Stimulated activated CD8-positive, alpha-beta memory T cell treated with anti-CD3 and anti-CD28 coated beads, Interleukin-15, amount 100 ng/mL, for 24 hours (primary cell): ENCODE results near the gene PAX9.

Experiments used
- DNase-seq: peaks from one replicate; pipeline ENCODE4 v3.0.0-alpha.2; 2020; ENCODE audit warnings: low read depth

Gene PAX9

GRCh38 chr14:36655963-36656686 is 5.5 kb upstream of the PAX9 start:
- DNase-seq, result no peak

GRCh38 chr14:36656687-36657398 is 4.8 kb upstream of the PAX9 start:
- no peak for DNase-seq

- DNase-seq, result no peak
Observed at GRCh38 chr14:36657399-36658122, 4.1 kb upstream of the PAX9 start.

- no peak for DNase-seq
Observed at GRCh38 chr14:36658123-36659009, 3.3 kb upstream of the PAX9 start.

GRCh38 chr14:36659010-36659821 is 2.4 kb upstream of the PAX9 start:
- no peak for DNase-seq

GRCh38 chr14:36659822-36660735 is 1.6 kb upstream of the PAX9 start:
- no peak for DNase-seq

- no peak for DNase-seq
Observed at GRCh38 chr14:36660736-36661505, 739 bp upstream of the PAX9 start.

- no peak for DNase-seq
Observed at GRCh38 chr14:36662258-36662542, 540 bp downstream of the PAX9 start.

- DNase-seq, result no peak
Observed at GRCh38 chr14:36662543-36663403, 1.1 kb downstream of the PAX9 start.

GRCh38 chr14:36663404-36664321 is 2.0 kb downstream of the PAX9 start:
- no peak for DNase-seq

GRCh38 chr14:36664322-36665193 is 2.9 kb downstream of the PAX9 start:
- DNase-seq, result no peak

GRCh38 chr14:36665887-36666415 is 4.3 kb downstream of the PAX9 start:
- no peak for DNase-seq

GRCh38 chr14:36666416-36667206 is 5.0 kb downstream of the PAX9 start:
- no peak for DNase-seq

- DNase-seq, result no peak
Observed at GRCh38 chr14:36667679-36668078, 6.0 kb downstream of the PAX9 start.

- DNase-seq, result no peak
Observed at GRCh38 chr14:36671149-36671548, 9.5 kb downstream of the PAX9 start.
